ENCODE data around the gene UBE2G1.

GRCh38 chr17:4266550-4266949 is 99.9 kb downstream of the UBE2G1 start:
- no peak for TF ChIP-seq MXI1 (conservative IDR thresholded peaks at IDR 0.05; ENCODE audit: poor library complexity, severe bottlenecking)
- no peak for TF ChIP-seq CTCF (IDR thresholded peaks at IDR 0.05; ENCODE audit: poor library complexity, severe bottlenecking)

Measured in neural cell (in vitro differentiated cells).